Measurements from ENCODE around the gene PARVA. TPM values are rescaled to one million over a fixed set of nuclear protein-coding genes. Genes with fewer than 3 reads are reported as not detected.

The PARVA gene
- total RNA-seq, 2 experiments from 2014 or later = not detected

GRCh38 chr11:12532580-12532979 lies 155.2 kb downstream of the PARVA start:
- no peaks in the 10 kb centered on the region for H3K79me2 ChIP-seq (ENCODE audit: insufficient read depth, low read depth, low read length)
- no peaks in the 10 kb centered on the region for H3K9me3 ChIP-seq (ENCODE audit: low read length)
- no peaks in the 10 kb centered on the region for H3K4me1 ChIP-seq (ENCODE audit: insufficient read depth, low read length, poor library complexity, severe bottlenecking)
- H2AFZ ChIP-seq (ENCODE audit: low read length) = no peak overlapping the region
- TF ChIP-seq CTCF (conservative IDR thresholded peaks at IDR 0.05; ENCODE audit: low read length) = no peak
- no peak for TF ChIP-seq EZH2phosphoT487 (IDR thresholded peaks at IDR 0.05; ENCODE audit: borderline replicate concordance, low read depth, low read length)
- H3K4me3 ChIP-seq (ENCODE audit: low read depth, low read length, poor library complexity, severe bottlenecking) = no peak overlapping the region
- no peaks in the 10 kb centered on the region for H4K20me1 ChIP-seq (ENCODE audit: insufficient read depth, low read length)
- POLR2A ChIA-PET = no interaction called here
- H3K4me2 ChIP-seq (ENCODE audit: low read length) = no peak overlapping the region
- H3K36me3 ChIP-seq (ENCODE audit: insufficient read depth, low read length) = no peaks in the 10 kb centered on the region
- CTCF ChIA-PET (ENCODE audit: unreplicated experiment) = interaction anchor here (0.5 kb wide), 1 partner anchor 10 kb away, joined by 3 read pairs; no protein-coding TSS in a partner anchor
- no peak overlapping the region for H3K27ac ChIP-seq (ENCODE audit: low read depth, low read length, poor library complexity, severe bottlenecking)
- intact Hi-C loops (cut with micrococcal nuclease; ENCODE audit: unreplicated experiment) = no loop called here
- no peaks in the 10 kb centered on the region for H3K9me2 ChIP-seq (ENCODE audit: insufficient read depth, low read length)
- no peak for DNase-seq (ENCODE audit: low spot score)
- BruUV-seq (replicated peaks) = no TSS peak

DNA sequence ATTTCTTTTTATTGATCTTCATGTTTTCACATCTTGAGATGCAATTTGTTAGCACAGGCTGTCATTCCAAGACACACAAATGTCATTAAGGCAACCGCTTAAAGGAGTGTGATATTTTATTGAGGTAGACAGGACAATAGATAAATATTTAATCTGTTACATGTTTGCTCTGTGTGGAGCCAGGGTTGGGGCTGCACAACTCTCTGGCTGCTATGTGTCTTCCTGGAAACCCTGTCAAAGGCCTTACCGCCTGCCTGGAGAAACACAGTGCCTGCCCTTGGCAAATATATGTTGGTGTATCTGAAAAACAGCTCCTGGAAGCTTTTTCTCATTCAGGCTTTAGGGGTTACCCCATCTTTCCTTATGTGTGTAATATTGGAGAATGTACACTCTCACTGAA lies 157.2 kb downstream of the PARVA start:
- intact Hi-C loops (cut with micrococcal nuclease; ENCODE audit: unreplicated experiment) = no loop called here

More for the DNA sequence above, 157.2 kb downstream of the PARVA start:
- Histone ChIP-seq H3K4me2 (ENCODE audit: low read length) (no peak overlapping the region), H3K4me1 (ENCODE audit: insufficient read depth, low read length, poor library complexity, severe bottlenecking) (no peaks in the 10 kb centered on the region), H3K9me2 (ENCODE audit: insufficient read depth, low read length) (no peaks in the 10 kb centered on the region), H3K9me3 (ENCODE audit: low read length) (no peaks in the 10 kb centered on the region), H3K4me3 (ENCODE audit: low read depth, low read length, poor library complexity, severe bottlenecking) (no peak overlapping the region), H3K27ac (ENCODE audit: low read depth, low read length, poor library complexity, severe bottlenecking) (no peak overlapping the region), H3K79me2 (ENCODE audit: insufficient read depth, low read depth, low read length) (no peaks in the 10 kb centered on the region), H4K20me1 (ENCODE audit: insufficient read depth, low read length) (no peaks in the 10 kb centered on the region), H2AFZ (ENCODE audit: low read length) (no peak overlapping the region), H3K36me3 (ENCODE audit: insufficient read depth, low read length) (no peaks in the 10 kb centered on the region)
- no peak for TF ChIP-seq CTCF (conservative IDR thresholded peaks at IDR 0.05; ENCODE audit: low read length)
- no peak for TF ChIP-seq EZH2phosphoT487 (IDR thresholded peaks at IDR 0.05; ENCODE audit: borderline replicate concordance, low read depth, low read length)
- BruUV-seq (replicated peaks) = no TSS peak
- ChIA-PET POLR2A (interaction anchor here (0.6 kb wide), 1 partner anchor 113 kb away, joined by 3 read pairs; no protein-coding TSS in a partner anchor), CTCF (ENCODE audit: unreplicated experiment) (no interaction called here)
- no peak for DNase-seq (ENCODE audit: low spot score)
